GM12878 (cell line): ENCODE results near the gene ZC3H7B. TPM values are rescaled to one million over a fixed set of nuclear protein-coding genes. Genes with fewer than 3 reads are reported as not detected.

Source experiments
- ATAC-seq: fragments of 200-7000 bp; cut with Tn5 transposase; 3 replicates; pipeline ENCODE4 v1.9.1; 2020; ENCODE audit warnings: mild to moderate bottlenecking, moderate library complexity
- BruUV-seq: library from RNA; stranded (reverse); fragments of 400-500 nt; replicated peaks from 2 replicates; lab custom pipeline; 2021; lab: Mats Ljungman, UMichigan
- CTCF ChIA-PET: fragments of 300-600 bp; sonication (Branson Sonifier 250); formaldehyde crosslinking; extraction: SDS; loops from one replicate; lab custom pipeline; 2021; ENCODE audit warnings: inconsistent platforms; lab: Yijun Ruan, JAX
- POLR2A ChIA-PET: fragments of 350-600 bp; formaldehyde crosslinking; extraction: SDS; loops from one replicate; lab custom pipeline; 2021; ENCODE audit warnings: inconsistent platforms; lab: Charles Lee
- RAD21 ChIA-PET: fragments of 300-600 bp; sonication (Branson Sonifier 250); formaldehyde crosslinking; loops from one replicate; lab custom pipeline; 2023; ENCODE audit warnings: antibody characterized with exemption; ENCODE audit not compliant: unreplicated experiment; lab: Charles Lee
- SMC1A ChIA-PET: fragments of 300-600 bp; sonication (Branson Sonifier 250); formaldehyde crosslinking; loops from one replicate; lab custom pipeline; 2023; ENCODE audit not compliant: unreplicated experiment, uncharacterized antibody; lab: Charles Lee
- DNase-seq: peaks from one replicate; pipeline ENCODE4 v3.0.0-alpha.2; 2011; ENCODE audit warnings: low read depth, low spot score
- FAIRE-seq: peaks from 3 replicates; lab custom pipeline; 2011; peaks lifted over from hg19 to GRCh38; lab: Jason Lieb, UNC
- H2AFZ ChIP-seq: 2 replicates; pipeline ENCODE4 v1.6.0; 2011; ENCODE audit warnings: low read depth, low read length, control low read depth; ENCODE audit not compliant: control insufficient read depth
- H3K27ac ChIP-seq: 2 replicates; pipeline ENCODE4 v1.5.1; 2011; ENCODE audit warnings: control low read depth; ENCODE audit not compliant: control insufficient read depth, insufficient read depth
- H3K27me3 ChIP-seq, 2 experiments: replicated peaks in 1 of 2; 2 replicates each; pipeline versions ENCODE4 v1.6.0 to v1.6.1; 2011; ENCODE audit warnings: low read length in 1 of 2; ENCODE audit not compliant: control insufficient read depth in 2 of 2, insufficient read depth in 2 of 2
- H3K36me3 ChIP-seq, 2 experiments: 2 replicates each; pipeline ENCODE4 v1.5.1; 2011; ENCODE audit warnings: low read length in 1 of 2; ENCODE audit not compliant: control insufficient read depth in 2 of 2, insufficient read depth in 2 of 2
- H3K4me1 ChIP-seq: 2 replicates; pipeline ENCODE4 v1.6.1; 2011; ENCODE audit warnings: mild to moderate bottlenecking, low read length, moderate library complexity, mixed read lengths; ENCODE audit not compliant: control insufficient read depth, insufficient read depth
- H3K4me2 ChIP-seq: 2 replicates; pipeline ENCODE4 v1.6.0; 2011; ENCODE audit warnings: control low read depth; ENCODE audit not compliant: control insufficient read depth, insufficient read depth
- H3K4me3 ChIP-seq: fragments of 200-600 bp; sonication (generic); 2 replicates; pipeline ENCODE4 v1.5.1; 2016
- H3K79me2 ChIP-seq: 2 replicates; pipeline ENCODE4 v1.6.0; 2011; ENCODE audit warnings: low read length; ENCODE audit not compliant: control insufficient read depth, insufficient read depth
- H3K9ac ChIP-seq: 2 replicates; pipeline ENCODE4 v1.8.0; 2011; ENCODE audit warnings: low read length, control low read depth, mixed read lengths; ENCODE audit not compliant: control insufficient read depth, insufficient read depth
- H3K9me3 ChIP-seq: replicated peaks from 3 replicates; pipeline ENCODE4 v1.5.1; 2011; ENCODE audit warnings: mild to moderate bottlenecking, low read length; ENCODE audit not compliant: control insufficient read depth, insufficient read depth
- H4K20me1 ChIP-seq: 2 replicates; pipeline ENCODE4 v1.6.0; 2011; ENCODE audit not compliant: control insufficient read depth, insufficient read depth
- TCF7 ChIP-seq: IDR thresholded peaks from 2 replicates; pipeline ENCODE4 v1.6.1; 2014; ENCODE audit warnings: antibody characterized with exemption, borderline replicate concordance
- WGBS: methylation state at CpG from one replicate; pipeline ENCODE4 v1.1.6; 2016; ENCODE audit warnings: low lambda C conversion rate; ENCODE audit not compliant: insufficient replicate concordance, insufficient coverage; ENCODE audit errors: missing lambda C conversion rate; 5-methylcytosine and 5-hydroxymethylcytosine counted together
- in situ Hi-C: fragments of 300-500 bp; cut with MboI; formaldehyde crosslinking; loops from 9 replicates; pipeline ENCODE4 v1.14.3; 2018; ENCODE audit warnings: mixed read lengths
- intact Hi-C: fragments of 100-400 bp; cut with micrococcal nuclease; formaldehyde crosslinking; loops from one replicate; pipeline ENCODE4 v1.14.2; 2022; ENCODE audit not compliant: unreplicated experiment
- microRNA-seq: library from miRNA; unstranded; fragments of <30 nt; microRNA quantifications from one replicate; pipeline ENCODE4, GENCODE V29; 2018
- polyA plus RNA-seq, 11 experiments: library from polyadenylated mRNA; depleted of rRNA in 4 of 11; unstranded in 6 of 11; stranded (reverse) in 5 of 11; fragments of >200 nt; fragmentation: Nextera tagmentation in 4 of 11; fragmentation: Illumina TruSeq in 1 of 11; extraction: Ambion mirVana in 4 of 11; extraction: Trizol in 1 of 11; gene quantifications; 1 replicate in 1 of 11; 2 replicates in 10 of 11; pipeline versions ENCODE4 v1.2.1 to v1.2.3, GENCODE V29; 2011 to 2016; ENCODE audit warnings: inconsistent platforms in 2 of 11, missing spikeins in 2 of 11, low read depth in 1 of 11
- small RNA-seq: library from RNA; depleted of rRNA; stranded (forward); fragments of <200 nt; gene quantifications from one replicate; pipeline ENCODE3, GENCODE V24; 2014
- total RNA-seq, 4 experiments: library from RNA; depleted of rRNA in 3 of 4; stranded (reverse); fragments of >200 nt in 3 of 4; fragmentation: Illumina TruSeq in 1 of 4; extraction: Trizol in 1 of 4; gene quantifications; 2 replicates each; pipeline versions ENCODE4 v1.2.1 to v1.2.3, GENCODE V29; 2013 to 2021
- TF ChIP-seq, protein P1 (sequence below): fragments of 450-650 bp; IDR thresholded peaks from 2 replicates; pipeline ENCODE4 v1.6.1; 2017; ENCODE audit warnings: antibody characterized with exemption, mild to moderate bottlenecking, moderate library complexity
- TF ChIP-seq, protein P2 (sequence below): IDR thresholded peaks from 2 replicates; pipeline ENCODE4 v1.6.1; 2011; ENCODE audit warnings: low read depth, low read length, improper control_type of control experiment, borderline replicate concordance

ZC3H7B gene
- total and polyA plus RNA-seq, 10 of the 15 experiments (the other 5 are each of a cell fraction or from before 2014, with no cell fraction given): 0.26 to 52.3 (median 22.4) TPM

DNA sequence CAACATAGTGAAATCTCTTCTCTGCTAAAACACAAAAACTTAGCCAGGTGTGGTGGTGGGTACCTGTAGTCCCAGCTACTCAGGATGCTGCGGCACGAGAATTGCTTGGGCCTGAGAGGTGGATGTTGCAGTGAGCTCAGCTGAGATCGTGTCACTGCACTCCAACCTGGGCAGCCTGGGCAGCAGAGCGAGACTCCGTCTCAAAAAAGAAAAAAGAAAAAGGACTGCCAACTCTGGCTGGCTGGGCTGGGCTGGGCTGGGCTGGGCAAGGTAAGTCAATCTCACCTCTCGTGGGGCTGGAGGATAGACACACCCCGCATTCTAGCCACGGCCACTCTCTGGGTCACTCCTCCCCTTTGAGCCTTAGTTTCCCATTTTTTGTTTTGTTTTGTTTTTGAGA, 107.3 kb downstream of the ZC3H7B start:
- SMC1A ChIA-PET: interaction anchor here (1.0 kb wide), 1 partner anchor 37 kb away, joined by 3 read pairs; no protein-coding TSS in a partner anchor
- CTCF ChIA-PET: interaction anchor here (1.3 to 7.8 kb wide), 4 partner anchors 37 to 117 kb away, joined by 3 to 105 read pairs (median 13); partner anchors contain the start of gene TOB2
- H3K79me2 ChIP-seq: peaks cover 15% of the 10 kb centered on the region

More for the DNA sequence above, 107.3 kb downstream of the ZC3H7B start:
- Histone ChIP-seq H3K4me1 (peaks cover 25% of the 10 kb centered on the region), H3K9me3 (no peaks in the 10 kb centered on the region), H3K27ac (no peak overlapping the region), H2AFZ (peak overlapping the region; percentile 28; the same call in 1 of the 2 replicates)
- POLR2A ChIA-PET: interaction anchor here (0.6 to 0.7 kb wide), 5 partner anchors 19 to 211 kb away, joined by 3 to 6 read pairs (median 3); no protein-coding TSS in a partner anchor
- TF ChIP-seq TCF7: no peak
- TF ChIP-seq, protein P1, sequence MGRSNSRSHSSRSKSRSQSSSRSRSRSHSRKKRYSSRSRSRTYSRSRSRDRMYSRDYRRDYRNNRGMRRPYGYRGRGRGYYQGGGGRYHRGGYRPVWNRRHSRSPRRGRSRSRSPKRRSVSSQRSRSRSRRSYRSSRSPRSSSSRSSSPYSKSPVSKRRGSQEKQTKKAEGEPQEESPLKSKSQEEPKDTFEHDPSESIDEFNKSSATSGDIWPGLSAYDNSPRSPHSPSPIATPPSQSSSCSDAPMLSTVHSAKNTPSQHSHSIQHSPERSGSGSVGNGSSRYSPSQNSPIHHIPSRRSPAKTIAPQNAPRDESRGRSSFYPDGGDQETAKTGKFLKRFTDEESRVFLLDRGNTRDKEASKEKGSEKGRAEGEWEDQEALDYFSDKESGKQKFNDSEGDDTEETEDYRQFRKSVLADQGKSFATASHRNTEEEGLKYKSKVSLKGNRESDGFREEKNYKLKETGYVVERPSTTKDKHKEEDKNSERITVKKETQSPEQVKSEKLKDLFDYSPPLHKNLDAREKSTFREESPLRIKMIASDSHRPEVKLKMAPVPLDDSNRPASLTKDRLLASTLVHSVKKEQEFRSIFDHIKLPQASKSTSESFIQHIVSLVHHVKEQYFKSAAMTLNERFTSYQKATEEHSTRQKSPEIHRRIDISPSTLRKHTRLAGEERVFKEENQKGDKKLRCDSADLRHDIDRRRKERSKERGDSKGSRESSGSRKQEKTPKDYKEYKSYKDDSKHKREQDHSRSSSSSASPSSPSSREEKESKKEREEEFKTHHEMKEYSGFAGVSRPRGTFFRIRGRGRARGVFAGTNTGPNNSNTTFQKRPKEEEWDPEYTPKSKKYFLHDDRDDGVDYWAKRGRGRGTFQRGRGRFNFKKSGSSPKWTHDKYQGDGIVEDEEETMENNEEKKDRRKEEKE: no peak
- TF ChIP-seq, protein P2, sequence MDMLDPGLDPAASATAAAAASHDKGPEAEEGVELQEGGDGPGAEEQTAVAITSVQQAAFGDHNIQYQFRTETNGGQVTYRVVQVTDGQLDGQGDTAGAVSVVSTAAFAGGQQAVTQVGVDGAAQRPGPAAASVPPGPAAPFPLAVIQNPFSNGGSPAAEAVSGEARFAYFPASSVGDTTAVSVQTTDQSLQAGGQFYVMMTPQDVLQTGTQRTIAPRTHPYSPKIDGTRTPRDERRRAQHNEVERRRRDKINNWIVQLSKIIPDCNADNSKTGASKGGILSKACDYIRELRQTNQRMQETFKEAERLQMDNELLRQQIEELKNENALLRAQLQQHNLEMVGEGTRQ: no peak
- TF ChIP-seq, all 136 proteins: peak for 0
- intact Hi-C loops (no loop called here), in situ Hi-C loops (no loop called here)
- ATAC-seq (no peak), DNase-seq (no peak), FAIRE-seq (no peak)
- RAD21 ChIA-PET: interaction anchor here (0.7 to 3.0 kb wide), 6 partner anchors 27 to 109 kb away, joined by 3 to 8 read pairs (median 4); partner anchors contain the start of genes ACO2, PHF5A, TEF and TOB2
- no peak overlapping the region for H3K4me2 ChIP-seq
- no TSS peak for BruUV-seq
- no peak overlapping the region for H3K4me3 ChIP-seq
- WGBS: 15% methylated on average over 8 of the region's 8 CpGs
- H3K36me3 ChIP-seq: no peaks in the 10 kb centered on the region
- no peaks in the 10 kb centered on the region for H3K27me3 ChIP-seq
- H4K20me1 ChIP-seq: no peaks in the 10 kb centered on the region
- no peak overlapping the region for H3K9ac ChIP-seq

Small RNA genes lying within 50 kb of the gene (microRNA-seq; reads per million reads assigned to microRNA genes)
- gene MIR6889: 0.56 reads per million

Small RNA genes lying within 50 kb of the gene (small RNA-seq; reads per million reads assigned to genes)
- gene MIR6889: 0.16 reads per million
- not detected for gene RNU6-495P

Other genes starting within 250 kb of the ZC3H7B start
Only the 7 nearest of the 9 such genes appear.
- gene L3MBTL2, start 96.2 kb upstream of the ZC3H7B start, total RNA-seq (2014; rRNA removed): 28.5 and 31.3 TPM in 2 replicates
- 23.9 and 25.3 TPM in 2 replicates for gene L3MBTL2, start 96.2 kb upstream of the ZC3H7B start, total RNA-seq (2014; rRNA removed; fragmentation: Illumina TruSeq; extraction: Trizol)
- gene L3MBTL2, start 96.2 kb upstream of the ZC3H7B start, total RNA-seq (2021): 31.6 and 32.9 TPM in 2 replicates
- gene L3MBTL2, start 96.2 kb upstream of the ZC3H7B start, polyA plus RNA-seq (2011; rRNA removed): 14.8 and 27.9 TPM in 2 replicates
- gene L3MBTL2, start 96.2 kb upstream of the ZC3H7B start, polyA plus RNA-seq (2014; fragmentation: Illumina TruSeq; extraction: Trizol): 23.2 and 27.5 TPM in 2 replicates
- 10 to 100 TPM; 13.2 to 17.6 TPM for gene L3MBTL2, start 96.2 kb upstream of the ZC3H7B start, polyA plus RNA-seq (2014; fragmentation: Nextera tagmentation; extraction: Ambion mirVana)
- 32.6 and 33.9 TPM in 2 replicates for gene L3MBTL2, start 96.2 kb upstream of the ZC3H7B start, polyA plus RNA-seq (2014; rRNA removed)
- gene L3MBTL2, start 96.2 kb upstream of the ZC3H7B start, polyA plus RNA-seq (2016; fragmentation: Nextera tagmentation; extraction: Ambion mirVana): 10 to 100 TPM; 35.7 to 37.6 TPM
- gene CHADL, start 60.6 kb upstream of the ZC3H7B start, total RNA-seq (2014; rRNA removed): 0.22 TPM in 1 of 2 replicates, not detected in the other
- gene CHADL, start 60.6 kb upstream of the ZC3H7B start, total RNA-seq (2014; rRNA removed; fragmentation: Illumina TruSeq; extraction: Trizol): not detected in 2 replicates
- not detected in 2 replicates for gene CHADL, start 60.6 kb upstream of the ZC3H7B start, total RNA-seq (2021)
- gene CHADL, start 60.6 kb upstream of the ZC3H7B start, polyA plus RNA-seq (2011; rRNA removed): not detected in 2 replicates
- not detected in 2 replicates for gene CHADL, start 60.6 kb upstream of the ZC3H7B start, polyA plus RNA-seq (2014; fragmentation: Illumina TruSeq; extraction: Trizol)
- not detected for gene CHADL, start 60.6 kb upstream of the ZC3H7B start, polyA plus RNA-seq (2014; fragmentation: Nextera tagmentation; extraction: Ambion mirVana)
- gene CHADL, start 60.6 kb upstream of the ZC3H7B start, polyA plus RNA-seq (2014; rRNA removed): 0.63 TPM in 1 of 2 replicates, not detected in the other
- gene CHADL, start 60.6 kb upstream of the ZC3H7B start, polyA plus RNA-seq (2016; fragmentation: Nextera tagmentation; extraction: Ambion mirVana): under 1 TPM in 1 of 2 experiments, not detected in 1; 0.24 TPM
- gene RANGAP1, start 15.3 kb upstream of the ZC3H7B start, total RNA-seq (2014; rRNA removed): 52.2 and 65.3 TPM in 2 replicates
- 36.1 and 40.3 TPM in 2 replicates for gene RANGAP1, start 15.3 kb upstream of the ZC3H7B start, total RNA-seq (2014; rRNA removed; fragmentation: Illumina TruSeq; extraction: Trizol)
- gene RANGAP1, start 15.3 kb upstream of the ZC3H7B start, total RNA-seq (2021): 103 and 109 TPM in 2 replicates
- 34.3 and 55.1 TPM in 2 replicates for gene RANGAP1, start 15.3 kb upstream of the ZC3H7B start, polyA plus RNA-seq (2011; rRNA removed)
- 31.6 and 41.7 TPM in 2 replicates for gene RANGAP1, start 15.3 kb upstream of the ZC3H7B start, polyA plus RNA-seq (2014; fragmentation: Illumina TruSeq; extraction: Trizol)
- gene RANGAP1, start 15.3 kb upstream of the ZC3H7B start, polyA plus RNA-seq (2014; fragmentation: Nextera tagmentation; extraction: Ambion mirVana): 1 to 10 TPM; 2.5 to 9.1 TPM
- 82.2 and 99.1 TPM in 2 replicates for gene RANGAP1, start 15.3 kb upstream of the ZC3H7B start, polyA plus RNA-seq (2014; rRNA removed)
- gene RANGAP1, start 15.3 kb upstream of the ZC3H7B start, polyA plus RNA-seq (2016; fragmentation: Nextera tagmentation; extraction: Ambion mirVana): 10 to 100 TPM; 77.1 to 80.8 TPM
- 3.1 and 3.6 TPM in 2 replicates for gene TEF, start 80.4 kb downstream of the ZC3H7B start, total RNA-seq (2014; rRNA removed)
- gene TEF, start 80.4 kb downstream of the ZC3H7B start, total RNA-seq (2014; rRNA removed; fragmentation: Illumina TruSeq; extraction: Trizol): 1.7 and 2.0 TPM in 2 replicates
- 4.9 and 5.8 TPM in 2 replicates for gene TEF, start 80.4 kb downstream of the ZC3H7B start, total RNA-seq (2021)
- 1.6 and 4.4 TPM in 2 replicates for gene TEF, start 80.4 kb downstream of the ZC3H7B start, polyA plus RNA-seq (2011; rRNA removed)
- gene TEF, start 80.4 kb downstream of the ZC3H7B start, polyA plus RNA-seq (2014; fragmentation: Illumina TruSeq; extraction: Trizol): 2.2 and 4.1 TPM in 2 replicates
- gene TEF, start 80.4 kb downstream of the ZC3H7B start, polyA plus RNA-seq (2014; fragmentation: Nextera tagmentation; extraction: Ambion mirVana): under 1 TPM; 0.23 to 0.27 TPM
- 3.3 and 3.6 TPM in 2 replicates for gene TEF, start 80.4 kb downstream of the ZC3H7B start, polyA plus RNA-seq (2014; rRNA removed)
- 1 to 10 TPM; 2.4 to 3.0 TPM for gene TEF, start 80.4 kb downstream of the ZC3H7B start, polyA plus RNA-seq (2016; fragmentation: Nextera tagmentation; extraction: Ambion mirVana)
- gene TOB2, start 145.3 kb downstream of the ZC3H7B start, total RNA-seq (2014; rRNA removed): 15.9 and 18.2 TPM in 2 replicates
- gene TOB2, start 145.3 kb downstream of the ZC3H7B start, total RNA-seq (2014; rRNA removed; fragmentation: Illumina TruSeq; extraction: Trizol): 10.7 and 12.2 TPM in 2 replicates
- 30.6 and 32.0 TPM in 2 replicates for gene TOB2, start 145.3 kb downstream of the ZC3H7B start, total RNA-seq (2021)
- gene TOB2, start 145.3 kb downstream of the ZC3H7B start, polyA plus RNA-seq (2011; rRNA removed): 4.4 and 10.3 TPM in 2 replicates
- 11.0 and 17.6 TPM in 2 replicates for gene TOB2, start 145.3 kb downstream of the ZC3H7B start, polyA plus RNA-seq (2014; fragmentation: Illumina TruSeq; extraction: Trizol)
- 10 to 100 TPM in 1 of 2 experiments, 1 to 10 TPM in 1; 4.5 to 11.1 TPM for gene TOB2, start 145.3 kb downstream of the ZC3H7B start, polyA plus RNA-seq (2014; fragmentation: Nextera tagmentation; extraction: Ambion mirVana)
- 12.7 and 16.9 TPM in 2 replicates for gene TOB2, start 145.3 kb downstream of the ZC3H7B start, polyA plus RNA-seq (2014; rRNA removed)
- 10 to 100 TPM; 19.4 to 19.6 TPM for gene TOB2, start 145.3 kb downstream of the ZC3H7B start, polyA plus RNA-seq (2016; fragmentation: Nextera tagmentation; extraction: Ambion mirVana)
- 81.4 and 99.9 TPM in 2 replicates for gene PHF5A, start 167.2 kb downstream of the ZC3H7B start, total RNA-seq (2014; rRNA removed)
- 85.5 and 86.8 TPM in 2 replicates for gene PHF5A, start 167.2 kb downstream of the ZC3H7B start, total RNA-seq (2014; rRNA removed; fragmentation: Illumina TruSeq; extraction: Trizol)
- gene PHF5A, start 167.2 kb downstream of the ZC3H7B start, total RNA-seq (2021): 64.2 and 64.8 TPM in 2 replicates
- 96.7 and 99.4 TPM in 2 replicates for gene PHF5A, start 167.2 kb downstream of the ZC3H7B start, polyA plus RNA-seq (2011; rRNA removed)
- 91.7 and 101 TPM in 2 replicates for gene PHF5A, start 167.2 kb downstream of the ZC3H7B start, polyA plus RNA-seq (2014; fragmentation: Illumina TruSeq; extraction: Trizol)
- 10 to 100 TPM; 40.5 to 77.0 TPM for gene PHF5A, start 167.2 kb downstream of the ZC3H7B start, polyA plus RNA-seq (2014; fragmentation: Nextera tagmentation; extraction: Ambion mirVana)
- 97.6 and 115 TPM in 2 replicates for gene PHF5A, start 167.2 kb downstream of the ZC3H7B start, polyA plus RNA-seq (2014; rRNA removed)
- 10 to 100 TPM; 51.5 to 52.4 TPM for gene PHF5A, start 167.2 kb downstream of the ZC3H7B start, polyA plus RNA-seq (2016; fragmentation: Nextera tagmentation; extraction: Ambion mirVana)
- gene ACO2, start 167.6 kb downstream of the ZC3H7B start, total RNA-seq (2014; rRNA removed): 115 and 132 TPM in 2 replicates
- gene ACO2, start 167.6 kb downstream of the ZC3H7B start, total RNA-seq (2014; rRNA removed; fragmentation: Illumina TruSeq; extraction: Trizol): 63.2 and 69.0 TPM in 2 replicates
- 127 and 133 TPM in 2 replicates for gene ACO2, start 167.6 kb downstream of the ZC3H7B start, total RNA-seq (2021)
- gene ACO2, start 167.6 kb downstream of the ZC3H7B start, polyA plus RNA-seq (2011; rRNA removed): 16.1 and 22.4 TPM in 2 replicates
- gene ACO2, start 167.6 kb downstream of the ZC3H7B start, polyA plus RNA-seq (2014; fragmentation: Illumina TruSeq; extraction: Trizol): 41.6 and 102 TPM in 2 replicates
- gene ACO2, start 167.6 kb downstream of the ZC3H7B start, polyA plus RNA-seq (2014; fragmentation: Nextera tagmentation; extraction: Ambion mirVana): 10 to 100 TPM; 21.4 to 22.3 TPM
- gene ACO2, start 167.6 kb downstream of the ZC3H7B start, polyA plus RNA-seq (2014; rRNA removed): 74.8 and 83.8 TPM in 2 replicates
- gene ACO2, start 167.6 kb downstream of the ZC3H7B start, polyA plus RNA-seq (2016; fragmentation: Nextera tagmentation; extraction: Ambion mirVana): 100 to 1,000 TPM; 211 to 214 TPM